Measurements from ENCODE around the gene ASB11. TPM values are rescaled to one million over a fixed set of nuclear protein-coding genes. Genes with fewer than 3 reads are reported as not detected.

The ASB11 gene
- total and polyA plus RNA-seq, 5 donors from 2014 or later, result 0.30 TPM; not detected in 4

Other genes with a start within 250 kb of the ASB11 start
- gene ASB9, start 45.6 kb downstream of the ASB11 start, total RNA-seq, result not detected
- gene ASB9, start 45.6 kb downstream of the ASB11 start, polyA plus RNA-seq, result under 1 TPM in 2 of 4 donors, not detected in 2; 0.29 to 0.32 TPM
- gene PIGA, start 19.9 kb upstream of the ASB11 start, total RNA-seq, result 119 TPM
- gene PIGA, start 19.9 kb upstream of the ASB11 start, polyA plus RNA-seq, result 10 to 100 TPM in 1 of 4 donors, 1 to 10 TPM in 3; 5.5 to 10.1 (median 8.0) TPM
- gene VEGFD, start 68.8 kb upstream of the ASB11 start, total RNA-seq, result not detected
- gene VEGFD, start 68.8 kb upstream of the ASB11 start, polyA plus RNA-seq, result not detected
- gene PIR, start 177.7 kb upstream of the ASB11 start, total RNA-seq, result not detected
- gene PIR, start 177.7 kb upstream of the ASB11 start, polyA plus RNA-seq, result under 1 TPM in 1 of 4 donors, not detected in 3; 0.14 TPM
- not detected for gene BMX, start 185.2 kb upstream of the ASB11 start, total RNA-seq
- not detected for gene BMX, start 185.2 kb upstream of the ASB11 start, polyA plus RNA-seq